Stimulated activated naive CD8-positive, alpha-beta T cell treated with anti-CD3 and anti-CD28 coated beads, Interleukin-15, amount 100 ng/mL, for 72 hours (primary cell): ENCODE measurements around the gene DMWD.
A peak's percentile ranks its signal among the peaks of the same experiment; 100 is the strongest.
"Not testable (repeated sequence)": the region's sequence is repeated elsewhere in the genome, so short reads cannot be mapped to it uniquely, and the experiment has no call there.

ENCODE experiments used
- ATAC-seq: fragments of 150-1000 bp; cut with Tn5 transposase; 2 replicates; pipeline ENCODE4 v1.10.0; 2021; ENCODE audit warnings: mild to moderate bottlenecking, moderate library complexity
- DNase-seq, 2 donors: peaks; one replicate each; pipeline ENCODE4 v3.0.0; 2021 to 2022
- H3K27ac Mint-ChIP-seq, 2 donors: one replicate each; pipeline ENCODE4 v1.8.0; 2022; ENCODE audit warnings: mild to moderate bottlenecking in 2 of 2, mixed read lengths in 2 of 2, moderate library complexity in 2 of 2
- H3K27me3 Mint-ChIP-seq: one replicate; pipeline ENCODE4 v1.8.0; 2022; ENCODE audit warnings: mixed read lengths
- H3K4me1 Mint-ChIP-seq: one replicate; pipeline ENCODE4 v1.8.0; 2022; ENCODE audit warnings: mild to moderate bottlenecking, mixed read lengths
- H3K4me3 Mint-ChIP-seq, 2 donors: one replicate each; pipeline ENCODE4 v1.8.0; 2022; ENCODE audit warnings: mild to moderate bottlenecking in 2 of 2, mixed read lengths in 2 of 2, moderate library complexity in 1 of 2
- H3K9me3 Mint-ChIP-seq, 2 donors: one replicate each; pipeline ENCODE4 v1.8.0; 2022; ENCODE audit warnings: mixed read lengths in 2 of 2

Gene DMWD

GRCh38 chr19:45804140-45804958 lies 11.7 kb upstream of the DMWD start:
- no peak overlapping the region for H3K27ac Mint-ChIP-seq
- H3K4me3 Mint-ChIP-seq, result no peak overlapping the region
- ATAC-seq (no peak), DNase-seq (no peak)
- peaks cover 2% of the 10 kb centered on the region for H3K4me1 Mint-ChIP-seq
- no peaks in the 10 kb centered on the region for H3K9me3 Mint-ChIP-seq
- peaks cover 46% of the 10 kb centered on the region for H3K27me3 Mint-ChIP-seq

GRCh38 chr19:45801603-45802175 lies 9.0 kb upstream of the DMWD start:
- Mint-ChIP-seq H3K27me3 (peaks cover 71% of the 10 kb centered on the region), H3K27ac (no peak overlapping the region), H3K4me3 (no peak overlapping the region), H3K9me3 (no peaks in the 10 kb centered on the region), H3K4me1 (peaks cover 9% of the 10 kb centered on the region)
- ATAC-seq (no peak), DNase-seq (no peak)

- no peak overlapping the region for H3K4me3 Mint-ChIP-seq
- DNase-seq, result no peak
- no peak overlapping the region for H3K27ac Mint-ChIP-seq
- H3K9me3 Mint-ChIP-seq, result no peaks in the 10 kb centered on the region
- peaks cover 9% of the 10 kb centered on the region for H3K4me1 Mint-ChIP-seq
- ATAC-seq, result no peak
- peaks cover 76% of the 10 kb centered on the region for H3K27me3 Mint-ChIP-seq
Measured at GRCh38 chr19:45800070-45800553, 7.5 kb upstream of the DMWD start.

- ATAC-seq, H3K4me3 Mint-ChIP-seq, DNase-seq, H3K9me3 Mint-ChIP-seq, H3K4me1 Mint-ChIP-seq, H3K27ac Mint-ChIP-seq: not testable (repeated sequence)
- peaks cover 82% of the 10 kb centered on the region for H3K27me3 Mint-ChIP-seq
Measured at GRCh38 chr19:45799541-45799940, 6.9 kb upstream of the DMWD start.

GRCh38 chr19:45798995-45799517 lies 6.4 kb upstream of the DMWD start:
- DNase-seq (peak; percentile 52 to 53), ATAC-seq (peak; percentile 79)
- H3K27ac Mint-ChIP-seq, result no peak overlapping the region
- no peak overlapping the region for H3K4me3 Mint-ChIP-seq
- H3K4me1 Mint-ChIP-seq, result peaks cover 10% of the 10 kb centered on the region
- H3K9me3 Mint-ChIP-seq, result no peaks in the 10 kb centered on the region
- H3K27me3 Mint-ChIP-seq, result peaks cover 87% of the 10 kb centered on the region

- no peaks in the 10 kb centered on the region for H3K9me3 Mint-ChIP-seq
- H3K27ac Mint-ChIP-seq, result no peak overlapping the region
- peaks cover 67% of the 10 kb centered on the region for H3K27me3 Mint-ChIP-seq
- H3K4me3 Mint-ChIP-seq, result no peak overlapping the region
- DNase-seq (no peak), ATAC-seq (no peak)
- H3K4me1 Mint-ChIP-seq, result peaks cover 42% of the 10 kb centered on the region
Measured at GRCh38 chr19:45794627-45795026, 2.0 kb upstream of the DMWD start.

GRCh38 chr19:45793876-45794275 lies 1.2 kb upstream of the DMWD start:
- Mint-ChIP-seq H3K27me3 (peaks cover 65% of the 10 kb centered on the region), H3K4me3 (no peak overlapping the region), H3K4me1 (peaks cover 38% of the 10 kb centered on the region), H3K9me3 (no peaks in the 10 kb centered on the region), H3K27ac (peak overlapping the region in 1 of 2 donors; percentile 34)
- ATAC-seq (no peak), DNase-seq (no peak)

- H3K4me3 Mint-ChIP-seq, result peak overlapping the region; percentile 39 to 82
- ATAC-seq, result no peak
- H3K9me3 Mint-ChIP-seq, result no peaks in the 10 kb centered on the region
- peaks cover 65% of the 10 kb centered on the region for H3K27me3 Mint-ChIP-seq
- H3K4me1 Mint-ChIP-seq, result peaks cover 33% of the 10 kb centered on the region
- DNase-seq, result no peak
- H3K27ac Mint-ChIP-seq, result peak overlapping the region; percentile 59 to 62
Measured at GRCh38 chr19:45793178-45793564, 526 bp upstream of the DMWD start.

GRCh38 chr19:45791744-45792469 lies 738 bp downstream of the DMWD start:
- peak overlapping the region; percentile 90 to 99 for H3K4me3 Mint-ChIP-seq
- peaks cover 63% of the 10 kb centered on the region for H3K27me3 Mint-ChIP-seq
- DNase-seq (peak; percentile 42 to 43), ATAC-seq (peak; percentile 42)
- no peaks in the 10 kb centered on the region for H3K9me3 Mint-ChIP-seq
- peak overlapping the region; percentile 83 to 93 for H3K27ac Mint-ChIP-seq
- H3K4me1 Mint-ChIP-seq, result peaks cover 33% of the 10 kb centered on the region

GRCh38 chr19:45790942-45791341 lies 1.7 kb downstream of the DMWD start:
- H3K9me3 Mint-ChIP-seq, result no peaks in the 10 kb centered on the region
- H3K27ac Mint-ChIP-seq, result no peak overlapping the region
- peak overlapping the region; percentile 90 to 99 for H3K4me3 Mint-ChIP-seq
- DNase-seq (peak in 1 of 2 donors; percentile 45), ATAC-seq (peak; percentile 40)
- peaks cover 53% of the 10 kb centered on the region for H3K27me3 Mint-ChIP-seq
- H3K4me1 Mint-ChIP-seq, result peaks cover 33% of the 10 kb centered on the region

GRCh38 chr19:45789035-45789786 lies 3.4 kb downstream of the DMWD start:
- H3K4me1 Mint-ChIP-seq, result peaks cover 33% of the 10 kb centered on the region
- H3K9me3 Mint-ChIP-seq, result no peaks in the 10 kb centered on the region
- no peak overlapping the region for H3K4me3 Mint-ChIP-seq
- peaks cover 36% of the 10 kb centered on the region for H3K27me3 Mint-ChIP-seq
- ATAC-seq (no peak), DNase-seq (no peak)
- H3K27ac Mint-ChIP-seq, result no peak overlapping the region

- Mint-ChIP-seq H3K4me3 (no peak overlapping the region), H3K27me3 (peaks cover 43% of the 10 kb centered on the region), H3K4me1 (peaks cover 13% of the 10 kb centered on the region), H3K27ac (no peak overlapping the region), H3K9me3 (no peaks in the 10 kb centered on the region)
- ATAC-seq (no peak), DNase-seq (no peak)
Measured at GRCh38 chr19:45786533-45786894, 6.1 kb downstream of the DMWD start.

GRCh38 chr19:45785781-45786532 lies 6.7 kb downstream of the DMWD start:
- ATAC-seq (peak; percentile 11), DNase-seq (no peak)
- no peaks in the 10 kb centered on the region for H3K9me3 Mint-ChIP-seq
- peaks cover 7% of the 10 kb centered on the region for H3K4me1 Mint-ChIP-seq
- H3K27ac Mint-ChIP-seq, result no peak overlapping the region
- H3K4me3 Mint-ChIP-seq, result no peak overlapping the region
- H3K27me3 Mint-ChIP-seq, result peaks cover 48% of the 10 kb centered on the region

- Mint-ChIP-seq H3K4me3 (no peak overlapping the region), H3K27me3 (peaks cover 57% of the 10 kb centered on the region), H3K4me1 (peaks cover 3% of the 10 kb centered on the region), H3K27ac (no peak overlapping the region), H3K9me3 (no peaks in the 10 kb centered on the region)
- ATAC-seq, result no peak
- no peak for DNase-seq
Measured at GRCh38 chr19:45785097-45785496, 7.5 kb downstream of the DMWD start.
